VCaP (cell line): ENCODE results near the gene KHDC3L.

Source experiments
- H3K27ac ChIP-seq: fragments of 450-650 bp; 2 replicates; pipeline ENCODE4 v1.5.1; 2017
- CTCF ChIP-seq: fragments of 450-650 bp; conservative IDR thresholded peaks from 2 replicates; pipeline ENCODE4 v1.5.1; 2017; ENCODE audit warnings: mild to moderate bottlenecking, moderate library complexity

KHDC3L gene

GRCh38 chr6:73340048-73340447 is 22.4 kb upstream of the KHDC3L start:
- H3K27ac ChIP-seq = no peak overlapping the region
- TF ChIP-seq CTCF = no peak

GRCh38 chr6:73341335-73341734 is 21.1 kb upstream of the KHDC3L start:
- H3K27ac ChIP-seq = no peak overlapping the region
- no peak for TF ChIP-seq CTCF

GRCh38 chr6:73342174-73342573 is 20.3 kb upstream of the KHDC3L start:
- TF ChIP-seq CTCF = no peak
- no peak overlapping the region for H3K27ac ChIP-seq

GRCh38 chr6:73343164-73343563 is 19.3 kb upstream of the KHDC3L start:
- no peak for TF ChIP-seq CTCF

GRCh38 chr6:73348550-73349204 is 13.8 kb upstream of the KHDC3L start:
- no peak for TF ChIP-seq CTCF
- H3K27ac ChIP-seq = no peak overlapping the region

More at GRCh38 chr6:73343164-73343563, 19.3 kb upstream of the KHDC3L start:
- H3K27ac ChIP-seq = no peak overlapping the region

GRCh38 chr6:73349311-73349710 is 13.1 kb upstream of the KHDC3L start:
- H3K27ac ChIP-seq = no peak overlapping the region
- no peak for TF ChIP-seq CTCF

- no peak within 1 kb of the TSS for H3K27ac ChIP-seq
- TF ChIP-seq CTCF = no peak
Measured at GRCh38 chr6:73353636-73354593, 8.5 kb upstream of the KHDC3L start, which contains the start of gene DPPA5. TSS of gene DPPA5 (minus strand) at chr6:73354276. CDS start at chr6:73354225, 51 bp downstream.
